GM23338 (cell line): Measurements from ENCODE around the gene OSBPL5.

Source experiments
- CREB1 ChIP-seq: fragments of 250-450 bp; sonication (Bioruptor Pico); IDR thresholded peaks from 2 replicates; pipeline ENCODE4 v1.5.0; 2020; ENCODE audit warnings: low read depth, mild to moderate bottlenecking, moderate library complexity
- EZH2 ChIP-seq: fragments of 200-600 bp; sonication (generic); IDR thresholded peaks from one replicate; pipeline ENCODE4 v1.8.0; 2017; ENCODE audit warnings: antibody characterized with exemption, mild to moderate bottlenecking, low read depth; ENCODE audit not compliant: unreplicated experiment
- NANOG ChIP-seq: IDR thresholded peaks from 2 replicates; pipeline ENCODE4 v1.6.1; 2016; ENCODE audit warnings: antibody characterized with exemption, borderline replicate concordance
- POLR2AphosphoS5 ChIP-seq: IDR thresholded peaks from 2 replicates; pipeline ENCODE4 v1.6.1; 2016; ENCODE audit warnings: antibody characterized with exemption, low read depth
- TF ChIP-seq, protein P1 (sequence below), 2 experiments: fragments of 200-600 bp in 1 of 2; sonication (generic) in 1 of 2; conservative IDR thresholded peaks; 2 replicates each; pipeline versions ENCODE4 v1.5.1 to v1.6.1; 2016 to 2017; ENCODE audit warnings: antibody characterized with exemption in 2 of 2, low read depth in 2 of 2, mild to moderate bottlenecking in 2 of 2, moderate library complexity in 1 of 2
- TF ChIP-seq, protein P2 (sequence below): IDR thresholded peaks from one replicate; pipeline ENCODE4 v1.6.1; 2018; ENCODE audit warnings: antibody characterized with exemption; ENCODE audit not compliant: unreplicated experiment

DNA sequence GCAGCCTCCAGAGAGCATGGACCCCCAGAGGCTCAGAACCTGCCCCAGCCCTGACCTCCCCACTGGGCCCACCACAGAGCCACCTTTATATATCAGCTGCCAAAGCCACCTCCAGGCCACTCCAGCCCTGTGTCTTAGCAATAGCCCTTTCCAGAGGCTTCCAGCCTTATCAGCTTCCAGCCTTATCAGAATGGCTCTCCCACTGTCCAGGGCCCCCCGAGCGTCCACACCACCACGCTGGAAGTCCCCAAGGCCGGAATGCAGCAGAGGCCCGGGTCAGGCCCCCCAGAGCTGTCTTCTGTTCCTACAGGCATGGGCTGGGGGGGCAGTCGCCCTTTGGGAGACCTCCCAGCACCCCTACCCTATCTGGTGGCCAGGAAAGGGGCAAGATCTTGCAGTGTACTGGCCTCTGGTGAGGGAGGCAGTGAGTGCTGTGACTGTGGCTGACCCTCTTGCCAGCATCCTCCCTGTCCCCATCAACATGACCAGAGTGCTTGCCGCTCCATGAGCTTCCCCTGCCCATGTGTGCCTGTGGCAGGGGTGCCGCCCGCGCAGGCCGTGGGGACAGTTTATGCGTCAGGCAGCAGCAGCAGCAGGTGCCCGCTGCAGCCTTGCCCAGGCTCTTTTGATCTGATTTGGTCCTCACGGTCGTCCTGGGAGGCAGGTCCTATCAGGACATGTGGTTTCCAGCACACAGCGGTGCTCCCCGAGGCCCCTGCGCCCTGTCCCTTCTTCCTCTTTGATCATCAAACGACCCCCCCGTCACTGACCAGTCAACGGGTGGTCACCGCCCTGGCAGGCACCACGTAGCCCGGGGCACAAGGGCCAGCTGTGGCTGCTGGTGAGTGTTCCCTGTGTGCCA, 15.9 kb downstream of the OSBPL5 start:
- TF ChIP-seq, protein P1, sequence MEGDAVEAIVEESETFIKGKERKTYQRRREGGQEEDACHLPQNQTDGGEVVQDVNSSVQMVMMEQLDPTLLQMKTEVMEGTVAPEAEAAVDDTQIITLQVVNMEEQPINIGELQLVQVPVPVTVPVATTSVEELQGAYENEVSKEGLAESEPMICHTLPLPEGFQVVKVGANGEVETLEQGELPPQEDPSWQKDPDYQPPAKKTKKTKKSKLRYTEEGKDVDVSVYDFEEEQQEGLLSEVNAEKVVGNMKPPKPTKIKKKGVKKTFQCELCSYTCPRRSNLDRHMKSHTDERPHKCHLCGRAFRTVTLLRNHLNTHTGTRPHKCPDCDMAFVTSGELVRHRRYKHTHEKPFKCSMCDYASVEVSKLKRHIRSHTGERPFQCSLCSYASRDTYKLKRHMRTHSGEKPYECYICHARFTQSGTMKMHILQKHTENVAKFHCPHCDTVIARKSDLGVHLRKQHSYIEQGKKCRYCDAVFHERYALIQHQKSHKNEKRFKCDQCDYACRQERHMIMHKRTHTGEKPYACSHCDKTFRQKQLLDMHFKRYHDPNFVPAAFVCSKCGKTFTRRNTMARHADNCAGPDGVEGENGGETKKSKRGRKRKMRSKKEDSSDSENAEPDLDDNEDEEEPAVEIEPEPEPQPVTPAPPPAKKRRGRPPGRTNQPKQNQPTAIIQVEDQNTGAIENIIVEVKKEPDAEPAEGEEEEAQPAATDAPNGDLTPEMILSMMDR (conservative IDR thresholded peaks at IDR 0.05; ENCODE audit: low read depth in 2 of 2): no peak
- TF ChIP-seq POLR2AphosphoS5: no peak
- TF ChIP-seq, protein P2, sequence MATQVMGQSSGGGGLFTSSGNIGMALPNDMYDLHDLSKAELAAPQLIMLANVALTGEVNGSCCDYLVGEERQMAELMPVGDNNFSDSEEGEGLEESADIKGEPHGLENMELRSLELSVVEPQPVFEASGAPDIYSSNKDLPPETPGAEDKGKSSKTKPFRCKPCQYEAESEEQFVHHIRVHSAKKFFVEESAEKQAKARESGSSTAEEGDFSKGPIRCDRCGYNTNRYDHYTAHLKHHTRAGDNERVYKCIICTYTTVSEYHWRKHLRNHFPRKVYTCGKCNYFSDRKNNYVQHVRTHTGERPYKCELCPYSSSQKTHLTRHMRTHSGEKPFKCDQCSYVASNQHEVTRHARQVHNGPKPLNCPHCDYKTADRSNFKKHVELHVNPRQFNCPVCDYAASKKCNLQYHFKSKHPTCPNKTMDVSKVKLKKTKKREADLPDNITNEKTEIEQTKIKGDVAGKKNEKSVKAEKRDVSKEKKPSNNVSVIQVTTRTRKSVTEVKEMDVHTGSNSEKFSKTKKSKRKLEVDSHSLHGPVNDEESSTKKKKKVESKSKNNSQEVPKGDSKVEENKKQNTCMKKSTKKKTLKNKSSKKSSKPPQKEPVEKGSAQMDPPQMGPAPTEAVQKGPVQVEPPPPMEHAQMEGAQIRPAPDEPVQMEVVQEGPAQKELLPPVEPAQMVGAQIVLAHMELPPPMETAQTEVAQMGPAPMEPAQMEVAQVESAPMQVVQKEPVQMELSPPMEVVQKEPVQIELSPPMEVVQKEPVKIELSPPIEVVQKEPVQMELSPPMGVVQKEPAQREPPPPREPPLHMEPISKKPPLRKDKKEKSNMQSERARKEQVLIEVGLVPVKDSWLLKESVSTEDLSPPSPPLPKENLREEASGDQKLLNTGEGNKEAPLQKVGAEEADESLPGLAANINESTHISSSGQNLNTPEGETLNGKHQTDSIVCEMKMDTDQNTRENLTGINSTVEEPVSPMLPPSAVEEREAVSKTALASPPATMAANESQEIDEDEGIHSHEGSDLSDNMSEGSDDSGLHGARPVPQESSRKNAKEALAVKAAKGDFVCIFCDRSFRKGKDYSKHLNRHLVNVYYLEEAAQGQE: no peak
- TF ChIP-seq CREB1 (CRISPR knock-in tag): no peak
- TF ChIP-seq EZH2: no peak
- TF ChIP-seq NANOG: no peak
